Loucy (cell line): Measurements from ENCODE around the gene PRKN.

Source experiments
- H2AFZ ChIP-seq: fragments of 200-600 bp; sonication (generic); 2 replicates; pipeline ENCODE4 v1.6.0; 2016; ENCODE audit warnings: antibody characterized with exemption, mild to moderate bottlenecking, low read length, moderate library complexity
- H3F3A ChIP-seq: fragments of 200-600 bp; 2 replicates; pipeline ENCODE4 v1.6.0; 2016; ENCODE audit warnings: antibody characterized with exemption, low read depth, mild to moderate bottlenecking
- H3K27me3 ChIP-seq: fragments of 200-600 bp; sonication (generic); 2 replicates; pipeline ENCODE4 v1.6.1; 2014; ENCODE audit warnings: low read length, mild to moderate bottlenecking; ENCODE audit not compliant: insufficient read depth, poor library complexity, severe bottlenecking
- H3K36me3 ChIP-seq: fragments of 200-600 bp; sonication (generic); 2 replicates; pipeline ENCODE4 v1.6.1; 2016; ENCODE audit warnings: low read length; ENCODE audit not compliant: insufficient read depth
- H3K4me1 ChIP-seq: fragments of 200-600 bp; sonication (generic); 2 replicates; pipeline ENCODE4 v1.5.1; 2014; ENCODE audit warnings: low read length, mild to moderate bottlenecking; ENCODE audit not compliant: insufficient read depth, poor library complexity, severe bottlenecking
- H3K4me2 ChIP-seq: fragments of 200-600 bp; sonication (generic); 2 replicates; pipeline ENCODE4 v1.6.0; 2014; ENCODE audit warnings: antibody characterized with exemption, low read length, low read depth, mild to moderate bottlenecking; ENCODE audit not compliant: poor library complexity, severe bottlenecking
- H3K4me3 ChIP-seq: fragments of 200-600 bp; sonication (generic); 2 replicates; pipeline ENCODE4 v1.5.1; 2014; ENCODE audit warnings: low read length, mild to moderate bottlenecking, mixed read lengths; ENCODE audit not compliant: poor library complexity, severe bottlenecking
- H3K79me2 ChIP-seq: fragments of 200-600 bp; sonication (generic); 2 replicates; pipeline ENCODE4 v1.6.1; 2014; ENCODE audit warnings: low read length; ENCODE audit not compliant: insufficient read depth
- H3K9ac ChIP-seq: fragments of 200-600 bp; sonication (generic); 2 replicates; pipeline ENCODE4 v1.6.0; 2014; ENCODE audit warnings: mild to moderate bottlenecking, low read depth, low read length, moderate library complexity; ENCODE audit not compliant: poor library complexity, severe bottlenecking
- H3K9me2 ChIP-seq: fragments of 200-600 bp; sonication (generic); replicated peaks from 2 replicates; pipeline ENCODE4 v1.6.1; 2016; ENCODE audit warnings: low read depth, low read length, mixed read lengths
- H3K9me3 ChIP-seq: fragments of 200-600 bp; sonication (generic); 2 replicates; pipeline ENCODE4 v1.6.1; 2014; ENCODE audit warnings: mild to moderate bottlenecking, antibody characterized with exemption, low read length, low read depth; ENCODE audit not compliant: insufficient read depth
- H4K20me1 ChIP-seq: fragments of 200-600 bp; sonication (generic); 2 replicates; pipeline ENCODE4 v1.6.0; 2014; ENCODE audit warnings: antibody characterized with exemption, low read length, mild to moderate bottlenecking; ENCODE audit not compliant: insufficient read depth, poor library complexity, severe bottlenecking
- EZH2phosphoT487 ChIP-seq: fragments of 200-600 bp; IDR thresholded peaks from 2 replicates; pipeline ENCODE4 v1.6.1; 2018; ENCODE audit warnings: antibody characterized with exemption, mild to moderate bottlenecking, moderate library complexity, borderline replicate concordance
- TF ChIP-seq, protein P1 (sequence below): fragments of 200-600 bp; sonication (generic); conservative IDR thresholded peaks from 2 replicates; pipeline ENCODE4 v1.5.1; 2014; ENCODE audit warnings: mild to moderate bottlenecking, antibody characterized with exemption, low read length

Gene PRKN

GRCh38 chr6:162100096-162100495 lies 627.5 kb downstream of the PRKN start:
- no peaks in the 10 kb centered on the region for H3F3A ChIP-seq
- TF ChIP-seq, protein P1, sequence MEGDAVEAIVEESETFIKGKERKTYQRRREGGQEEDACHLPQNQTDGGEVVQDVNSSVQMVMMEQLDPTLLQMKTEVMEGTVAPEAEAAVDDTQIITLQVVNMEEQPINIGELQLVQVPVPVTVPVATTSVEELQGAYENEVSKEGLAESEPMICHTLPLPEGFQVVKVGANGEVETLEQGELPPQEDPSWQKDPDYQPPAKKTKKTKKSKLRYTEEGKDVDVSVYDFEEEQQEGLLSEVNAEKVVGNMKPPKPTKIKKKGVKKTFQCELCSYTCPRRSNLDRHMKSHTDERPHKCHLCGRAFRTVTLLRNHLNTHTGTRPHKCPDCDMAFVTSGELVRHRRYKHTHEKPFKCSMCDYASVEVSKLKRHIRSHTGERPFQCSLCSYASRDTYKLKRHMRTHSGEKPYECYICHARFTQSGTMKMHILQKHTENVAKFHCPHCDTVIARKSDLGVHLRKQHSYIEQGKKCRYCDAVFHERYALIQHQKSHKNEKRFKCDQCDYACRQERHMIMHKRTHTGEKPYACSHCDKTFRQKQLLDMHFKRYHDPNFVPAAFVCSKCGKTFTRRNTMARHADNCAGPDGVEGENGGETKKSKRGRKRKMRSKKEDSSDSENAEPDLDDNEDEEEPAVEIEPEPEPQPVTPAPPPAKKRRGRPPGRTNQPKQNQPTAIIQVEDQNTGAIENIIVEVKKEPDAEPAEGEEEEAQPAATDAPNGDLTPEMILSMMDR: no peak
- TF ChIP-seq EZH2phosphoT487: no peak
- H2AFZ ChIP-seq: no peak overlapping the region
- no peak overlapping the region for H3K4me3 ChIP-seq
- no peak overlapping the region for H3K4me2 ChIP-seq
- no peaks in the 10 kb centered on the region for H3K4me1 ChIP-seq
- no peak overlapping the region for H3K9ac ChIP-seq
- no peaks in the 10 kb centered on the region for H3K36me3 ChIP-seq
- no peaks in the 10 kb centered on the region for H3K27me3 ChIP-seq
- peaks cover 6% of the 10 kb centered on the region; the same call in 1 of the 2 replicates for H3K9me3 ChIP-seq
- no peaks in the 10 kb centered on the region for H3K9me2 ChIP-seq
- H3K79me2 ChIP-seq: no peaks in the 10 kb centered on the region
- H4K20me1 ChIP-seq: no peaks in the 10 kb centered on the region

GRCh38 chr6:162099685-162100084 lies 627.9 kb downstream of the PRKN start:
- Histone ChIP-seq H3K4me1 (no peaks in the 10 kb centered on the region), H3K4me3 (no peak overlapping the region), H3K9me3 (peaks cover 6% of the 10 kb centered on the region; the same call in 1 of the 2 replicates), H3K36me3 (no peaks in the 10 kb centered on the region), H4K20me1 (no peaks in the 10 kb centered on the region), H3F3A (no peaks in the 10 kb centered on the region), H3K9ac (no peak overlapping the region), H2AFZ (no peak overlapping the region), H3K79me2 (no peaks in the 10 kb centered on the region), H3K9me2 (no peaks in the 10 kb centered on the region), H3K4me2 (no peak overlapping the region), H3K27me3 (no peaks in the 10 kb centered on the region)
- no peak for TF ChIP-seq EZH2phosphoT487
- TF ChIP-seq, protein P1: no peak

GRCh38 chr6:162092816-162093502 lies 634.6 kb downstream of the PRKN start:
- Histone ChIP-seq H3K27me3 (no peaks in the 10 kb centered on the region), H3K9ac (no peak overlapping the region), H3K4me3 (no peak overlapping the region), H3K4me1 (no peaks in the 10 kb centered on the region), H3F3A (no peaks in the 10 kb centered on the region), H3K36me3 (no peaks in the 10 kb centered on the region), H3K9me3 (no peaks in the 10 kb centered on the region; the same call in 1 of the 2 replicates), H2AFZ (no peak overlapping the region), H3K79me2 (no peaks in the 10 kb centered on the region), H4K20me1 (no peaks in the 10 kb centered on the region), H3K4me2 (no peak overlapping the region), H3K9me2 (no peaks in the 10 kb centered on the region)
- TF ChIP-seq, protein P1: no peak
- TF ChIP-seq EZH2phosphoT487: no peak
